Liver (tissue), 9 donors: ENCODE results near the gene CRABP2. TPM values are rescaled to one million over a fixed set of nuclear protein-coding genes. Genes with fewer than 3 reads are reported as not detected.

ENCODE experiments used
- DNase-seq: peaks from one replicate; pipeline ENCODE4 v3.0.0-alpha.2; 2017; ENCODE audit warnings: low spot score
- H3K27ac ChIP-seq, 2 donors: one replicate each; pipeline ENCODE4 v1.7.0; 2013; ENCODE audit warnings: inconsistent platforms in 2 of 2, low read length in 2 of 2, control low read depth in 1 of 2, low read depth in 1 of 2, mild to moderate bottlenecking in 1 of 2
- H3K27me3 ChIP-seq, 4 donors: one replicate each; pipeline versions ENCODE4 v1.6.1 to v1.7.0; 2013; ENCODE audit warnings: low read length in 3 of 4, inconsistent platforms in 1 of 4, mild to moderate bottlenecking in 1 of 4, moderate library complexity in 1 of 4; ENCODE audit not compliant: control insufficient read depth in 4 of 4, insufficient read depth in 4 of 4
- H3K36me3 ChIP-seq, 4 donors: one replicate each; pipeline versions ENCODE4 v1.6.1 to v1.7.0; 2013; ENCODE audit warnings: low read length in 3 of 4, mild to moderate bottlenecking in 3 of 4, low read depth in 1 of 4, moderate library complexity in 1 of 4; ENCODE audit not compliant: control insufficient read depth in 4 of 4, insufficient read depth in 3 of 4
- H3K4me1 ChIP-seq, 4 donors: one replicate each; pipeline versions ENCODE4 v1.6.1 to v1.7.0; 2013; ENCODE audit warnings: low read length in 3 of 4, mild to moderate bottlenecking in 3 of 4, moderate library complexity in 1 of 4; ENCODE audit not compliant: control insufficient read depth in 4 of 4, insufficient read depth in 4 of 4
- H3K4me3 ChIP-seq, 3 donors: one replicate each; pipeline versions ENCODE4 v1.6.1 to v1.7.0; 2013; ENCODE audit warnings: low read length in 3 of 3, control low read depth in 1 of 3, low read depth in 1 of 3, mild to moderate bottlenecking in 1 of 3
- H3K9ac ChIP-seq, 2 donors: one replicate each; pipeline ENCODE4 v1.7.0; 2013; ENCODE audit warnings: low read length in 2 of 2, mild to moderate bottlenecking in 2 of 2, moderate library complexity in 2 of 2, control low read depth in 1 of 2, low read depth in 1 of 2
- H3K9me3 ChIP-seq, 4 donors: one replicate each; pipeline versions ENCODE4 v1.6.1 to v1.7.0; 2013; ENCODE audit warnings: low read length in 3 of 4; ENCODE audit not compliant: control insufficient read depth in 4 of 4
- EGR1 ChIP-seq, 2 donors: IDR thresholded peaks; 2 replicates each; pipeline ENCODE4 v1.6.1; 2016 to 2018; ENCODE audit warnings: antibody characterized with exemption in 2 of 2, low read depth in 2 of 2
- FOXA1 ChIP-seq: IDR thresholded peaks from 2 replicates; pipeline ENCODE4 v1.6.1; 2016; ENCODE audit warnings: antibody characterized with exemption
- FOXA2 ChIP-seq: IDR thresholded peaks from 2 replicates; pipeline ENCODE4 v1.6.1; 2016; ENCODE audit warnings: antibody characterized with exemption
- GABPA ChIP-seq, 2 donors: IDR thresholded peaks in 1 of 2; conservative IDR thresholded peaks in 1 of 2; 2 replicates each; pipeline ENCODE4 v1.6.1; 2016; ENCODE audit warnings: antibody characterized with exemption in 2 of 2, mild to moderate bottlenecking in 1 of 2, moderate library complexity in 1 of 2
- HNF4A ChIP-seq, 2 donors: conservative IDR thresholded peaks; 2 replicates each; pipeline ENCODE4 v1.6.1; 2016; ENCODE audit warnings: antibody characterized with exemption in 2 of 2, mild to moderate bottlenecking in 2 of 2
- HNF4G ChIP-seq: IDR thresholded peaks from 2 replicates; pipeline ENCODE4 v1.6.1; 2016; ENCODE audit warnings: antibody characterized with exemption
- JUND ChIP-seq, 2 donors: IDR thresholded peaks; 2 replicates each; pipeline ENCODE4 v1.6.1; 2016; ENCODE audit warnings: antibody characterized with exemption in 2 of 2
- NR2F2 ChIP-seq: IDR thresholded peaks from 2 replicates; pipeline ENCODE4 v1.6.1; 2016; ENCODE audit warnings: antibody characterized with exemption
- RAD21 ChIP-seq, 2 donors: IDR thresholded peaks; 2 replicates each; pipeline ENCODE4 v1.6.1; 2016; ENCODE audit warnings: antibody characterized with exemption in 2 of 2, mild to moderate bottlenecking in 2 of 2
- RXRA ChIP-seq, 2 donors: IDR thresholded peaks; 2 replicates each; pipeline ENCODE4 v1.6.1; 2017 to 2018; ENCODE audit warnings: antibody characterized with exemption in 2 of 2, mild to moderate bottlenecking in 1 of 2
- TAF1 ChIP-seq: conservative IDR thresholded peaks from 2 replicates; pipeline ENCODE4 v1.6.1; 2016; ENCODE audit warnings: antibody characterized with exemption, mild to moderate bottlenecking
- YY1 ChIP-seq: IDR thresholded peaks from 2 replicates; pipeline ENCODE4 v1.6.1; 2016; ENCODE audit warnings: antibody characterized with exemption, mild to moderate bottlenecking
- WGBS: extraction: QIAGEN DNeasy Blood & Tissue Kit; methylation state at CpG from one replicate; pipeline ENCODE4 v1.1.7; 2013; 5-methylcytosine and 5-hydroxymethylcytosine counted together
- polyA plus RNA-seq, 2 donors: library from polyadenylated mRNA; stranded (reverse) in 1 of 2; unstranded in 1 of 2; fragments of 200-250 nt in 1 of 2; fragments of >200 nt in 1 of 2; fragmentation: Nextera tagmentation in 1 of 2; extraction: Ambion mirVana in 1 of 2; gene quantifications; one replicate each; pipeline versions ENCODE4 v1.2.1 to v1.2.3, GENCODE V29; 2013 to 2015
- total RNA-seq, 2 donors: library from RNA; depleted of rRNA; stranded (reverse); fragments of >200 nt; gene quantifications; one replicate each; pipeline ENCODE4 v1.2.3, GENCODE V29; 2014
- TF ChIP-seq, protein P1 (sequence below): fragments of 150-350 bp; IDR thresholded peaks from 2 replicates; pipeline ENCODE4 v1.5.1; 2017; ENCODE audit warnings: improper control_type of control experiment, low read depth, low read length; ENCODE audit not compliant: missing input control
- TF ChIP-seq, protein P2 (sequence below): IDR thresholded peaks from 2 replicates; pipeline ENCODE4 v1.6.1; 2016; ENCODE audit warnings: antibody characterized with exemption
- TF ChIP-seq, protein P3 (sequence below): IDR thresholded peaks from 2 replicates; pipeline ENCODE4 v1.6.1; 2016; ENCODE audit warnings: antibody characterized with exemption
- TF ChIP-seq, protein P4 (sequence below): IDR thresholded peaks from 2 replicates; pipeline ENCODE4 v1.6.1; 2016; ENCODE audit warnings: antibody characterized with exemption
- TF ChIP-seq, protein P5 (sequence below): IDR thresholded peaks from 2 replicates; pipeline ENCODE4 v1.6.1; 2016; ENCODE audit warnings: antibody characterized with exemption, mild to moderate bottlenecking
- donor health status: healthy.
- donor health status: healthy.
- donor health status: healthy.
- donor health status: healthy.
- donor health status: healthy.

CRABP2 gene
- total and polyA plus RNA-seq, 4 donors, result 0.14 to 0.22 TPM; not detected in 2

DNA sequence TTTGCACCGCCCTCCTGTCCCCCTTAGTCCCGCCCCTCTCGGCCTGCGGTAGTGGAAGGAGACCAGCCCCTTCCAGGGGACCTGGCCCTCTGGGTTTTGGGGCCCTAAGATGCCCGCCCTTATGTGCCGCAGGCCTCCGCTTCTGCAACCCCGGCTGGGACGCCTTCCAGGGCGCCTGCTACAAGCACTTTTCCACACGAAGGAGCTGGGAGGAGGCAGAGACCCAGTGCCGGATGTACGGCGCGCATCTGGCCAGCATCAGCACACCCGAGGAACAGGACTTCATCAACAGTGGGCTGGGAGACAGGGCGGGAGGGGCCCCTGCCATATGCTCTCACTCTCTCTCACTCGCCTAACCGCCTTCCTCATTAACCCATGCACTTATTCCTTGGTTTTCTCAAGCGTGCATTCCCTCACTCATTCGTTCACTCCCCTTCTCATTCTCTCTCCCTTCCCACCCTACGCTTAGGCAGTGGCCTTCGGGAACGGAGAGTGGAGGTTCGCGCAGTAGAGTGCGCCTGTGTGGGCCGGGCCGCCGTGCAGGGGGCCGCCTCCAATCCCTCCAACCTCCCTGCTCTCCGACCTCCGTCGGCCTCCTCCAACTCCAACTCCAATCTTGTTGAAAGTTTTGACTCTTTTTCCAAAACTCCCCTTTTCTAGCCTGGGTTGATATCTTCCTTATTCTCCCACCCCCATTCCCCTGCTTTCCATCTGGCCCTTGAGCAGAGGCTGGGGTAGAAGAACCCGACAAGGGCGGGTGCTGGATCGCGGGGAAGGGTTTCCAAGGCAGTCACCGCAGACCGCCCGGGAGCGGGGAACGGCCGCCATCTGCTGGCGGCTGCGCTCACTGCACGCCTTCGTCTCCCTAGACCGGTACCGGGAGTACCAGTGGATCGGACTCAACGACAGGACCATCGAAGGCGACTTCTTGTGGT, 48.3 kb downstream of the CRABP2 start:
- Histone ChIP-seq H3K4me3 (peak overlapping the region in 1 of 3 donors; percentile 0), H3K9ac (no peak overlapping the region), H3K27ac (no peak overlapping the region), H3K27me3 (peaks cover 0 to 6% (median 3%) of the 10 kb centered on the region in 4 donors), H3K4me1 (peaks cover 0 to 26% (median 12%) of the 10 kb centered on the region in 4 donors), H3K9me3 (no peaks in the 10 kb centered on the region), H3K36me3 (no peaks in the 10 kb centered on the region)
- 6% methylated on average over 54 of the region's 54 CpGs for WGBS
- TF ChIP-seq RAD21 (IDR thresholded peaks at IDR 0.05), result peak; percentile 78 to 89
- TF ChIP-seq, protein P1, sequence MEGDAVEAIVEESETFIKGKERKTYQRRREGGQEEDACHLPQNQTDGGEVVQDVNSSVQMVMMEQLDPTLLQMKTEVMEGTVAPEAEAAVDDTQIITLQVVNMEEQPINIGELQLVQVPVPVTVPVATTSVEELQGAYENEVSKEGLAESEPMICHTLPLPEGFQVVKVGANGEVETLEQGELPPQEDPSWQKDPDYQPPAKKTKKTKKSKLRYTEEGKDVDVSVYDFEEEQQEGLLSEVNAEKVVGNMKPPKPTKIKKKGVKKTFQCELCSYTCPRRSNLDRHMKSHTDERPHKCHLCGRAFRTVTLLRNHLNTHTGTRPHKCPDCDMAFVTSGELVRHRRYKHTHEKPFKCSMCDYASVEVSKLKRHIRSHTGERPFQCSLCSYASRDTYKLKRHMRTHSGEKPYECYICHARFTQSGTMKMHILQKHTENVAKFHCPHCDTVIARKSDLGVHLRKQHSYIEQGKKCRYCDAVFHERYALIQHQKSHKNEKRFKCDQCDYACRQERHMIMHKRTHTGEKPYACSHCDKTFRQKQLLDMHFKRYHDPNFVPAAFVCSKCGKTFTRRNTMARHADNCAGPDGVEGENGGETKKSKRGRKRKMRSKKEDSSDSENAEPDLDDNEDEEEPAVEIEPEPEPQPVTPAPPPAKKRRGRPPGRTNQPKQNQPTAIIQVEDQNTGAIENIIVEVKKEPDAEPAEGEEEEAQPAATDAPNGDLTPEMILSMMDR, result peak; percentile 89
- TF ChIP-seq, protein P2, sequence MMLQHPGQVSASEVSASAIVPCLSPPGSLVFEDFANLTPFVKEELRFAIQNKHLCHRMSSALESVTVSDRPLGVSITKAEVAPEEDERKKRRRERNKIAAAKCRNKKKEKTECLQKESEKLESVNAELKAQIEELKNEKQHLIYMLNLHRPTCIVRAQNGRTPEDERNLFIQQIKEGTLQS, result no peak
- no peak for TF ChIP-seq RXRA (IDR thresholded peaks at IDR 0.05)
- TF ChIP-seq JUND (IDR thresholded peaks at IDR 0.05), result no peak
- TF ChIP-seq EGR1 (IDR thresholded peaks at IDR 0.05; ENCODE audit: low read depth in 2 of 2), result no peak
- TF ChIP-seq HNF4G, result no peak
- DNase-seq, result peak; percentile 80

DNA sequence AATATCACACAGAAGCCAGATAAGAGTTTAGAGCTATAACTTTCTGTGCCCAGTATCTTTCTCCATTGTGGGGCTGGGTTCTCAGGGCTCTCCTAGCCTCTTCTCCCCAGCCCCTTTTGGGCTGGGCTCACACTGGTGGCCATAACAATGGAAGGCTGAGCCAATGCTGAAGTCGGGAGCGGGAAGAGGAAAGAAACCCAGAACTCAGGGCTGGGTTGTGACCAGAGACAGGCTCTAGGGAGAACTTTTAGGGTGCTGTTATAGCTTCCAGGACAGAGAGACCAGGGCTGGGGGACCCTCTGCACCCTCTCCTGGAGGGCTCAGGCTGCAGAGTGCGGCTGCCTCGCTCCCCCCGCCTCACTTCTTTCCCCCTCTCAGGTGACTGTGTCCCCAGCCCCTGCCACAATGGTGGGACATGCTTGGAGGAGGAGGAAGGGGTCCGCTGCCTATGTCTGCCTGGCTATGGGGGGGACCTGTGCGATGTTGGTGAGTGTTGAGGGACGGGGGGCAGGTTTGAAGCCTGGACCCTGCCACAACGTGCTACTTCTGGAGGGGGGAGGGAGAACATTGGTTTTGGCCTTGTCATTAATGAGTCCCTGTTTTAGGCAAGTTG, 49.4 kb downstream of the CRABP2 start:
- Histone ChIP-seq H3K27ac (no peak overlapping the region), H3K4me1 (peaks cover 0 to 17% (median 11%) of the 10 kb centered on the region in 4 donors), H3K9ac (no peak overlapping the region), H3K27me3 (peaks cover 0 to 13% (median 5%) of the 10 kb centered on the region in 4 donors), H3K36me3 (no peaks in the 10 kb centered on the region), H3K4me3 (no peak overlapping the region), H3K9me3 (no peaks in the 10 kb centered on the region)
- DNase-seq, result no peak
- 65% methylated on average over 9 of the region's 9 CpGs for WGBS
- no peak for TF ChIP-seq HNF4G
- no peak for TF ChIP-seq YY1
- TF ChIP-seq, protein P3, sequence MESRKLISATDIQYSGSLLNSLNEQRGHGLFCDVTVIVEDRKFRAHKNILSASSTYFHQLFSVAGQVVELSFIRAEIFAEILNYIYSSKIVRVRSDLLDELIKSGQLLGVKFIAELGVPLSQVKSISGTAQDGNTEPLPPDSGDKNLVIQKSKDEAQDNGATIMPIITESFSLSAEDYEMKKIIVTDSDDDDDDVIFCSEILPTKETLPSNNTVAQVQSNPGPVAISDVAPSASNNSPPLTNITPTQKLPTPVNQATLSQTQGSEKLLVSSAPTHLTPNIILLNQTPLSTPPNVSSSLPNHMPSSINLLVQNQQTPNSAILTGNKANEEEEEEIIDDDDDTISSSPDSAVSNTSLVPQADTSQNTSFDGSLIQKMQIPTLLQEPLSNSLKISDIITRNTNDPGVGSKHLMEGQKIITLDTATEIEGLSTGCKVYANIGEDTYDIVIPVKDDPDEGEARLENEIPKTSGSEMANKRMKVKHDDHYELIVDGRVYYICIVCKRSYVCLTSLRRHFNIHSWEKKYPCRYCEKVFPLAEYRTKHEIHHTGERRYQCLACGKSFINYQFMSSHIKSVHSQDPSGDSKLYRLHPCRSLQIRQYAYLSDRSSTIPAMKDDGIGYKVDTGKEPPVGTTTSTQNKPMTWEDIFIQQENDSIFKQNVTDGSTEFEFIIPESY, result no peak
- no peak for TF ChIP-seq FOXA2
- no peak for TF ChIP-seq RAD21 (IDR thresholded peaks at IDR 0.05)
- TF ChIP-seq, protein P2, result no peak
- TF ChIP-seq, protein P4, sequence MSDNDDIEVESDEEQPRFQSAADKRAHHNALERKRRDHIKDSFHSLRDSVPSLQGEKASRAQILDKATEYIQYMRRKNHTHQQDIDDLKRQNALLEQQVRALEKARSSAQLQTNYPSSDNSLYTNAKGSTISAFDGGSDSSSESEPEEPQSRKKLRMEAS, result no peak
- TF ChIP-seq NR2F2, result no peak
- no peak for TF ChIP-seq FOXA1
- no peak for TF ChIP-seq GABPA (IDR thresholded peaks at IDR 0.05 in 1 of 2, conservative IDR thresholded peaks at IDR 0.05 in 1 of 2)
- TF ChIP-seq, protein P5, sequence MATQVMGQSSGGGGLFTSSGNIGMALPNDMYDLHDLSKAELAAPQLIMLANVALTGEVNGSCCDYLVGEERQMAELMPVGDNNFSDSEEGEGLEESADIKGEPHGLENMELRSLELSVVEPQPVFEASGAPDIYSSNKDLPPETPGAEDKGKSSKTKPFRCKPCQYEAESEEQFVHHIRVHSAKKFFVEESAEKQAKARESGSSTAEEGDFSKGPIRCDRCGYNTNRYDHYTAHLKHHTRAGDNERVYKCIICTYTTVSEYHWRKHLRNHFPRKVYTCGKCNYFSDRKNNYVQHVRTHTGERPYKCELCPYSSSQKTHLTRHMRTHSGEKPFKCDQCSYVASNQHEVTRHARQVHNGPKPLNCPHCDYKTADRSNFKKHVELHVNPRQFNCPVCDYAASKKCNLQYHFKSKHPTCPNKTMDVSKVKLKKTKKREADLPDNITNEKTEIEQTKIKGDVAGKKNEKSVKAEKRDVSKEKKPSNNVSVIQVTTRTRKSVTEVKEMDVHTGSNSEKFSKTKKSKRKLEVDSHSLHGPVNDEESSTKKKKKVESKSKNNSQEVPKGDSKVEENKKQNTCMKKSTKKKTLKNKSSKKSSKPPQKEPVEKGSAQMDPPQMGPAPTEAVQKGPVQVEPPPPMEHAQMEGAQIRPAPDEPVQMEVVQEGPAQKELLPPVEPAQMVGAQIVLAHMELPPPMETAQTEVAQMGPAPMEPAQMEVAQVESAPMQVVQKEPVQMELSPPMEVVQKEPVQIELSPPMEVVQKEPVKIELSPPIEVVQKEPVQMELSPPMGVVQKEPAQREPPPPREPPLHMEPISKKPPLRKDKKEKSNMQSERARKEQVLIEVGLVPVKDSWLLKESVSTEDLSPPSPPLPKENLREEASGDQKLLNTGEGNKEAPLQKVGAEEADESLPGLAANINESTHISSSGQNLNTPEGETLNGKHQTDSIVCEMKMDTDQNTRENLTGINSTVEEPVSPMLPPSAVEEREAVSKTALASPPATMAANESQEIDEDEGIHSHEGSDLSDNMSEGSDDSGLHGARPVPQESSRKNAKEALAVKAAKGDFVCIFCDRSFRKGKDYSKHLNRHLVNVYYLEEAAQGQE, result no peak
- TF ChIP-seq, protein P1, result no peak
- no peak for TF ChIP-seq RXRA (IDR thresholded peaks at IDR 0.05)
- no peak for TF ChIP-seq TAF1
- no peak for TF ChIP-seq JUND (IDR thresholded peaks at IDR 0.05)
- no peak for TF ChIP-seq EGR1 (IDR thresholded peaks at IDR 0.05; ENCODE audit: low read depth in 2 of 2)
- no peak for TF ChIP-seq HNF4A (conservative IDR thresholded peaks at IDR 0.05)
